HepG2 (cell line): ENCODE measurements around the gene NEURL4. TPM values are rescaled to one million over a fixed set of nuclear protein-coding genes. Genes with fewer than 3 reads are reported as not detected.

Source experiments
- AGO1 ChIP-seq: fragments of 200-400 bp; formaldehyde crosslinking; IDR thresholded peaks from 2 replicates; pipeline ENCODE4 v1.6.1; 2017; ENCODE audit warnings: mild to moderate bottlenecking, low read depth, low read length, moderate library complexity; ENCODE audit not compliant: poor library complexity, severe bottlenecking
- FLYWCH1 ChIP-seq: sonication (generic); formaldehyde crosslinking; IDR thresholded peaks from 2 replicates; pipeline ENCODE4 v1.8.1; 2023; ENCODE audit warnings: mild to moderate bottlenecking, missing genetic modification reagents
- GABPB1 ChIP-seq: IDR thresholded peaks from 2 replicates; pipeline ENCODE4 v1.6.1; 2016; ENCODE audit warnings: mild to moderate bottlenecking, missing genetic modification reagents, moderate library complexity, missing compliant biosample characterization
- GLI4 ChIP-seq: sonication (generic); formaldehyde crosslinking; IDR thresholded peaks from 2 replicates; pipeline ENCODE4 v1.5.1; 2020; ENCODE audit warnings: missing genetic modification reagents, mild to moderate bottlenecking, moderate library complexity, borderline replicate concordance
- KAT7 ChIP-seq: IDR thresholded peaks from 2 replicates; pipeline ENCODE4 v1.6.1; 2018; ENCODE audit warnings: borderline replicate concordance, missing compliant biosample characterization
- MAFG ChIP-seq: sonication (generic); formaldehyde crosslinking; IDR thresholded peaks from 2 replicates; pipeline ENCODE4 v1.5.1; 2020; ENCODE audit warnings: mild to moderate bottlenecking, missing genetic modification reagents
- MED1 ChIP-seq: sonication (generic); formaldehyde crosslinking; IDR thresholded peaks from 2 replicates; pipeline ENCODE4 v1.4.0; 2020; ENCODE audit warnings: missing genetic modification reagents
- MIER2 ChIP-seq: IDR thresholded peaks from 2 replicates; pipeline ENCODE4 v1.6.1; 2016; ENCODE audit warnings: missing biosample characterization, missing genetic modification reagents
- MZF1 ChIP-seq: sonication (generic); formaldehyde crosslinking; IDR thresholded peaks from 2 replicates; pipeline ENCODE4 v1.8.1; 2023; ENCODE audit warnings: mild to moderate bottlenecking, missing genetic modification reagents, borderline replicate concordance
- NFKBIZ ChIP-seq: IDR thresholded peaks from 2 replicates; pipeline ENCODE4 v1.6.1; 2018; ENCODE audit warnings: missing genetic modification reagents, missing compliant biosample characterization
- PITX1 ChIP-seq: sonication (generic); formaldehyde crosslinking; IDR thresholded peaks from 2 replicates; pipeline ENCODE4 v1.5.1; 2020; ENCODE audit warnings: mild to moderate bottlenecking, missing genetic modification reagents
- PTBP1 ChIP-seq: fragments of 200-400 bp; formaldehyde crosslinking; IDR thresholded peaks from 2 replicates; pipeline ENCODE4 v1.6.1; 2018; ENCODE audit warnings: low read length, low read depth; ENCODE audit not compliant: poor library complexity, severe bottlenecking
- ZC3H4 ChIP-seq: sonication (generic); formaldehyde crosslinking; IDR thresholded peaks from 2 replicates; pipeline ENCODE4 v1.4.0; 2020; ENCODE audit warnings: missing genetic modification reagents, borderline replicate concordance
- ZNF205 ChIP-seq: IDR thresholded peaks from 2 replicates; pipeline ENCODE4 v1.6.1; 2018; ENCODE audit warnings: missing biosample characterization, missing genetic modification reagents
- ZNF207 ChIP-seq: fragments of 450-650 bp; IDR thresholded peaks from 2 replicates; pipeline ENCODE4 v1.6.1; 2016; ENCODE audit warnings: antibody characterized with exemption, borderline replicate concordance
- ZNF251 ChIP-seq: sonication (generic); formaldehyde crosslinking; IDR thresholded peaks from 2 replicates; pipeline ENCODE4 v1.9.0; 2021; ENCODE audit warnings: mild to moderate bottlenecking, missing genetic modification reagents
- ZNF292 ChIP-seq: sonication (generic); formaldehyde crosslinking; IDR thresholded peaks from 2 replicates; pipeline ENCODE4 v1.8.1; 2022; ENCODE audit warnings: mild to moderate bottlenecking, low read depth, missing genetic modification reagents, borderline replicate concordance
- ZNF772 ChIP-seq: sonication (generic); formaldehyde crosslinking; IDR thresholded peaks from 2 replicates; pipeline ENCODE4 v1.5.0; 2020; ENCODE audit warnings: mild to moderate bottlenecking, missing genetic modification reagents
- ZNF780A ChIP-seq: sonication (generic); formaldehyde crosslinking; IDR thresholded peaks from 2 replicates; pipeline ENCODE4 v1.8.0; 2022; ENCODE audit warnings: mild to moderate bottlenecking, missing genetic modification reagents, moderate library complexity
- polyA plus RNA-seq, 8 experiments: library from polyadenylated mRNA; depleted of rRNA in 3 of 8; stranded (reverse) in 7 of 8; unstranded in 1 of 8; fragments of >200 nt; fragmentation: Illumina TruSeq in 4 of 8; extraction: Trizol in 4 of 8; gene quantifications; 2 replicates each; pipeline versions ENCODE4 v1.2.1 to v1.2.3, GENCODE V29; 2011 to 2016; ENCODE audit warnings: low read depth in 4 of 8, missing spikeins in 1 of 8, mixed read lengths in 1 of 8; ENCODE audit not compliant: insufficient read depth in 1 of 8
- total RNA-seq, 5 experiments: library from RNA; depleted of rRNA; stranded (reverse); fragments of >200 nt; fragmentation: Illumina TruSeq; extraction: Trizol; gene quantifications; 2 replicates each; pipeline ENCODE4 v1.2.3, GENCODE V29; 2016; ENCODE audit warnings: low read depth in 1 of 5
- TF ChIP-seq, protein P1 (sequence below): sonication (generic); formaldehyde crosslinking; IDR thresholded peaks from 2 replicates; pipeline ENCODE4 v1.8.0; 2022; ENCODE audit warnings: missing genetic modification reagents, mild to moderate bottlenecking, inconsistent platforms, borderline replicate concordance
- TF ChIP-seq, protein P2 (sequence below): sonication (generic); formaldehyde crosslinking; IDR thresholded peaks from 2 replicates; pipeline ENCODE4 v1.4.0; 2020; ENCODE audit warnings: mild to moderate bottlenecking, missing genetic modification reagents, borderline replicate concordance
- TF ChIP-seq, protein P3 (sequence below): IDR thresholded peaks from 2 replicates; pipeline ENCODE4 v1.6.1; 2012; ENCODE audit warnings: inconsistent platforms
- TF ChIP-seq, protein P4 (sequence below): sonication (generic); formaldehyde crosslinking; IDR thresholded peaks from 2 replicates; pipeline ENCODE4 v1.8.1; 2022; ENCODE audit warnings: low read depth, mild to moderate bottlenecking, missing genetic modification reagents
- TF ChIP-seq, protein P5 (sequence below): sonication (generic); formaldehyde crosslinking; IDR thresholded peaks from 2 replicates; pipeline ENCODE4 v1.5.1; 2020; ENCODE audit warnings: mild to moderate bottlenecking, missing genetic modification reagents, borderline replicate concordance

Gene NEURL4
- total and polyA plus RNA-seq, 2 of the 13 experiments (the other 11 are each of a cell fraction or from before 2014, with no cell fraction given): 14.8 to 15.7 TPM

DNA sequence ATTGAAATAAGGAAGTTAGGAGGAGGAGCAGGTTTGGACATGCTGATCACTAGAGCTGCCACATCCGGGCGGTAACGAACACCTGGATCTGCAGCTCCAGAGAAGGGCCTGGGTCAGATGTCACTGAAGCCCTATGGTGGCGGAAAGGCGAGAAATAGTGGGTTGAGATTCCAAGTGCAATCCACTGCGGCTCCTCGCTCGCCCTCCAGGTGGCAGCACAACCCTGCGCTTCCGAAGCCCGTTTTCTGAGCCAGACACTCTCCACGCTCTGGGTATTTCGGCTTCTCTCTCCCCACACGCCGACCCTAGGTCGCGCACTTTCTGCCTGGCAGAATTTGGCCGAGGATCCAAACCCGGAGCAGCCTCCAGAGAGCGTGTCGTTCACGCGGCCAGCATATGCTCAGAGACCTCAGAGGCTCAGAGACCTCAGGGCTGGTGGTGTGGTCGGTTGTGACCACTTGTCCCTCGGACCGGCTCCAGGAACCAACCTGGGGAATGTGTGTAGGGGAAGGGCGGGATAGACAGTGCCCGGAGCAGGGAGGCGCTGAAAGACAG lies 48.5 kb downstream of the NEURL4 start (continued):
- TF ChIP-seq, protein P1, sequence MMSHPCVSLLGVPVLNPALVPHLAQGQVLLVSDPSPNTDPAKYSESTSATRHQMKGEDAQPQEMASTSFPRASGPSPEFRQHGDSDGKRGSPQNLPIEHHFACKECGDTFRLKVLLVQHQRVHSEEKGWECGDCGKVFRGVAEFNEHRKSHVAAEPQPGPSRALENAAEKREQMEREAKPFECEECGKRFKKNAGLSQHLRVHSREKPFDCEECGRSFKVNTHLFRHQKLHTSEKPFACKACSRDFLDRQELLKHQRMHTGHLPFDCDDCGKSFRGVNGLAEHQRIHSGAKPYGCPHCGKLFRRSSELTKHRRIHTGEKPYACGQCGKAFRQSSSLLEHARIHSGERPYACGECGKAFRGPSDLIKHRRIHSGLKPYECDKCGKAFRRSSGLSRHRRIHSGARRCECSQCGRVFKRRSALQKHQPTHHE (CRISPR knock-in tag): no peak
- TF ChIP-seq, protein P2, sequence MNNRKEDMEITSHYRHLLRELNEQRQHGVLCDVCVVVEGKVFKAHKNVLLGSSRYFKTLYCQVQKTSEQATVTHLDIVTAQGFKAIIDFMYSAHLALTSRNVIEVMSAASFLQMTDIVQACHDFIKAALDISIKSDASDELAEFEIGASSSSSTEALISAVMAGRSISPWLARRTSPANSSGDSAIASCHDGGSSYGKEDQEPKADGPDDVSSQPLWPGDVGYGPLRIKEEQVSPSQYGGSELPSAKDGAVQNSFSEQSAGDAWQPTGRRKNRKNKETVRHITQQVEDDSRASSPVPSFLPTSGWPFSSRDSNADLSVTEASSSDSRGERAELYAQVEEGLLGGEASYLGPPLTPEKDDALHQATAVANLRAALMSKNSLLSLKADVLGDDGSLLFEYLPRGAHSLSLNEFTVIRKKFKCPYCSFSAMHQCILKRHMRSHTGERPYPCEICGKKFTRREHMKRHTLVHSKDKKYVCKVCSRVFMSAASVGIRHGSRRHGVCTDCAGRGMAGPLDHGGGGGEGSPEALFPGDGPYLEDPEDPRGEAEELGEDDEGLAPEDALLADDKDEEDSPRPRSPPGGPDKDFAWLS (CRISPR knock-in tag): no peak
- TF ChIP-seq NFKBIZ (CRISPR knock-in tag) (no peak), KAT7 (no peak; the same call in 1 of the 2 replicates), ZNF251 (no peak), ZNF292 (CRISPR knock-in tag) (no peak; the same call in 1 of the 2 replicates), PITX1 (peak; percentile 81), ZNF205 (CRISPR knock-in tag) (peak; percentile 48; the same call in 1 of the 2 replicates), MIER2 (CRISPR knock-in tag) (no peak), MAFG (CRISPR knock-in tag) (no peak), ZNF772 (CRISPR knock-in tag) (no peak), ZC3H4 (0 out of 2 replicates have a peak, but pooled peaks have one; percentile 25), GABPB1 (CRISPR knock-in tag) (peak; percentile 42; the same call in 1 of the 2 replicates), PTBP1 (no peak), FLYWCH1 (CRISPR knock-in tag) (no peak), AGO1 (no peak), GLI4 (CRISPR knock-in tag) (0 out of 2 replicates have a peak, but pooled peaks have one; percentile 55), MZF1 (CRISPR knock-in tag) (no peak), MED1 (CRISPR knock-in tag) (peak; percentile 71), ZNF780A (no peak), ZNF207 (no peak)
- TF ChIP-seq, protein P3, sequence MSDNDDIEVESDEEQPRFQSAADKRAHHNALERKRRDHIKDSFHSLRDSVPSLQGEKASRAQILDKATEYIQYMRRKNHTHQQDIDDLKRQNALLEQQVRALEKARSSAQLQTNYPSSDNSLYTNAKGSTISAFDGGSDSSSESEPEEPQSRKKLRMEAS: peak; percentile 79
- TF ChIP-seq, protein P4, sequence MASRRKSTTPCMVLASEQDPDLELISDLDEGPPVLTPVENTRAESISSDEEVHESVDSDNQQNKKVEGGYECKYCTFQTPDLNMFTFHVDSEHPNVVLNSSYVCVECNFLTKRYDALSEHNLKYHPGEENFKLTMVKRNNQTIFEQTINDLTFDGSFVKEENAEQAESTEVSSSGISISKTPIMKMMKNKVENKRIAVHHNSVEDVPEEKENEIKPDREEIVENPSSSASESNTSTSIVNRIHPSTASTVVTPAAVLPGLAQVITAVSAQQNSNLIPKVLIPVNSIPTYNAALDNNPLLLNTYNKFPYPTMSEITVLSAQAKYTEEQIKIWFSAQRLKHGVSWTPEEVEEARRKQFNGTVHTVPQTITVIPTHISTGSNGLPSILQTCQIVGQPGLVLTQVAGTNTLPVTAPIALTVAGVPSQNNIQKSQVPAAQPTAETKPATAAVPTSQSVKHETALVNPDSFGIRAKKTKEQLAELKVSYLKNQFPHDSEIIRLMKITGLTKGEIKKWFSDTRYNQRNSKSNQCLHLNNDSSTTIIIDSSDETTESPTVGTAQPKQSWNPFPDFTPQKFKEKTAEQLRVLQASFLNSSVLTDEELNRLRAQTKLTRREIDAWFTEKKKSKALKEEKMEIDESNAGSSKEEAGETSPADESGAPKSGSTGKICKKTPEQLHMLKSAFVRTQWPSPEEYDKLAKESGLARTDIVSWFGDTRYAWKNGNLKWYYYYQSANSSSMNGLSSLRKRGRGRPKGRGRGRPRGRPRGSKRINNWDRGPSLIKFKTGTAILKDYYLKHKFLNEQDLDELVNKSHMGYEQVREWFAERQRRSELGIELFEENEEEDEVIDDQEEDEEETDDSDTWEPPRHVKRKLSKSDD (CRISPR knock-in tag): peak; percentile 42; the same call in 1 of the 2 replicates
- TF ChIP-seq, protein P5, sequence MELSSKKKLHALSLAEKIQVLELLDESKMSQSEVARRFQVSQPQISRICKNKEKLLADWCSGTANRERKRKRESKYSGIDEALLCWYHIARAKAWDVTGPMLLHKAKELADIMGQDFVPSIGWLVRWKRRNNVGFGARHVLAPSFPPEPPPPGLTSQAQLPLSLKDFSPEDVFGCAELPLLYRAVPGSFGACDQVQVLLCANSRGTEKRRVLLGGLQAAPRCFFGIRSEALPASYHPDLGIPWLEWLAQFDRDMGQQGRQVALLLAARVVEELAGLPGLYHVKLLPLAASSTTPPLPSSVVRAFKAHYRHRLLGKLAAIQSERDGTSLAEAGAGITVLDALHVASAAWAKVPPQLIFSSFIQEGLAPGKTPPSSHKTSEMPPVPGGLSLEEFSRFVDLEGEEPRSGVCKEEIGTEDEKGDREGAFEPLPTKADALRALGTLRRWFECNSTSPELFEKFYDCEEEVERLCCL (CRISPR knock-in tag): no peak
